Measurements from ENCODE around the gene SMS.

Gene SMS

GRCh38 chrX:21912989-21913388, 27.5 kb upstream of the SMS start:
- intact Hi-C loops (cut with DNase I; ENCODE audit: low total_unique reads), result no loop called here
- TF ChIP-seq CTCF (IDR thresholded peaks at IDR 0.05), result no peak

GRCh38 chrX:21926116-21926515, 14.4 kb upstream of the SMS start:
- DNase-seq, result no peak

More at GRCh38 chrX:21912989-21913388, 27.5 kb upstream of the SMS start:
- no peaks in the 10 kb centered on the region for H3K4me1 ChIP-seq
- H3K4me3 ChIP-seq, result no peak overlapping the region
- H3K27ac ChIP-seq, result no peak overlapping the region
- no peaks in the 10 kb centered on the region for H3K36me3 ChIP-seq
- no peak for DNase-seq
- no peaks in the 10 kb centered on the region for H3K27me3 ChIP-seq
- no peaks in the 10 kb centered on the region for H3K9me3 ChIP-seq

GRCh38 chrX:21926527-21927278, 13.8 kb upstream of the SMS start:
- Histone ChIP-seq H3K9me3 (no peaks in the 10 kb centered on the region), H3K4me1 (no peaks in the 10 kb centered on the region), H3K36me3 (no peaks in the 10 kb centered on the region), H3K4me3 (peak overlapping the region; percentile 28 to 32), H3K27me3 (no peaks in the 10 kb centered on the region), H3K27ac (peak overlapping the region in 1 of 2 donors; percentile 52)
- no peak for TF ChIP-seq CTCF (IDR thresholded peaks at IDR 0.05)
- DNase-seq, result no peak
- intact Hi-C loops (cut with DNase I; ENCODE audit: low total_unique reads), result no loop called here

More at GRCh38 chrX:21926116-21926515, 14.4 kb upstream of the SMS start:
- peak overlapping the region; percentile 28 to 32 for H3K4me3 ChIP-seq
- intact Hi-C loops (cut with DNase I; ENCODE audit: low total_unique reads), result no loop called here
- no peak for TF ChIP-seq CTCF (IDR thresholded peaks at IDR 0.05)
- no peaks in the 10 kb centered on the region for H3K4me1 ChIP-seq
- no peaks in the 10 kb centered on the region for H3K27me3 ChIP-seq
- no peaks in the 10 kb centered on the region for H3K9me3 ChIP-seq
- no peaks in the 10 kb centered on the region for H3K36me3 ChIP-seq
- peak overlapping the region in 1 of 2 donors; percentile 52 for H3K27ac ChIP-seq

GRCh38 chrX:21929209-21929608, 11.3 kb upstream of the SMS start:
- Histone ChIP-seq H3K36me3 (no peaks in the 10 kb centered on the region), H3K27ac (no peak overlapping the region), H3K9me3 (no peaks in the 10 kb centered on the region), H3K4me1 (peaks cover 0 to 12% (median 0%) of the 10 kb centered on the region in 4 donors), H3K4me3 (no peak overlapping the region), H3K27me3 (no peaks in the 10 kb centered on the region)
- TF ChIP-seq CTCF (IDR thresholded peaks at IDR 0.05), result no peak
- DNase-seq, result no peak
- intact Hi-C loops (cut with DNase I; ENCODE audit: low total_unique reads), result no loop called here

- no peaks in the 10 kb centered on the region for H3K27me3 ChIP-seq
- peaks cover 0 to 12% (median 0%) of the 10 kb centered on the region in 4 donors for H3K4me1 ChIP-seq
- no peaks in the 10 kb centered on the region for H3K9me3 ChIP-seq
- no peak for DNase-seq
- H3K36me3 ChIP-seq, result no peaks in the 10 kb centered on the region
- intact Hi-C loops (cut with DNase I; ENCODE audit: low total_unique reads), result no loop called here
- TF ChIP-seq CTCF (IDR thresholded peaks at IDR 0.05), result no peak
- H3K27ac ChIP-seq, result no peak overlapping the region
- no peak overlapping the region for H3K4me3 ChIP-seq
Observed at GRCh38 chrX:21930986-21931385, 9.5 kb upstream of the SMS start.
